K562 (cell line): ENCODE results near the gene PRSS12. TPM values are rescaled to one million over a fixed set of nuclear protein-coding genes. Genes with fewer than 3 reads are reported as not detected.
A peak's percentile ranks its signal among the peaks of the same experiment; 100 is the strongest.

Source experiments
- BRF2 ChIP-seq: IDR thresholded peaks from 3 replicates; pipeline ENCODE4 v1.6.1; 2011; ENCODE audit warnings: borderline replicate concordance, mild to moderate bottlenecking; ENCODE audit not compliant: insufficient read length, insufficient read depth
- CBFA2T2 ChIP-seq: fragments of 450-650 bp; conservative IDR thresholded peaks from 2 replicates; pipeline ENCODE4 v1.6.1; 2017; ENCODE audit warnings: mild to moderate bottlenecking
- CBX1 ChIP-seq: sonication (generic); IDR thresholded peaks from 2 replicates; pipeline ENCODE4 v1.6.1; 2016; ENCODE audit warnings: antibody characterized with exemption, low read depth, mild to moderate bottlenecking
- CBX3 ChIP-seq, 2 experiments: IDR thresholded peaks; 1 replicate in 1 of 2; 2 replicates in 1 of 2; pipeline ENCODE4 v1.6.1; 2012; ENCODE audit warnings: inconsistent platforms in 2 of 2, low read length in 2 of 2, borderline replicate concordance in 1 of 2, control low read depth in 1 of 2
- CREB1 ChIP-seq, 2 experiments: sonication (generic) in 1 of 2; formaldehyde crosslinking in 1 of 2; IDR thresholded peaks; 2 replicates each; pipeline versions ENCODE4 v1.6.1 to v1.8.0; 2012 to 2022; ENCODE audit warnings: inconsistent platforms in 1 of 2, mild to moderate bottlenecking in 1 of 2, missing genetic modification reagents in 1 of 2, moderate library complexity in 1 of 2
- CREB3 ChIP-seq: fragments of 450-650 bp; conservative IDR thresholded peaks from 2 replicates; pipeline ENCODE4 v1.6.1; 2016; ENCODE audit warnings: missing genetic modification characterization, low read depth, mild to moderate bottlenecking, missing compliant biosample characterization, moderate library complexity
- DPF2 ChIP-seq: fragments of 450-650 bp; IDR thresholded peaks from 2 replicates; pipeline ENCODE4 v1.6.1; 2016
- E2F6 ChIP-seq, 2 experiments: IDR thresholded peaks; 2 replicates each; pipeline ENCODE4 v1.6.1; 2011; ENCODE audit warnings: borderline replicate concordance in 1 of 2, control low read depth in 1 of 2, low read depth in 1 of 2, low read length in 1 of 2, mild to moderate bottlenecking in 1 of 2, mixed read lengths in 1 of 2, moderate library complexity in 1 of 2; ENCODE audit not compliant: insufficient read depth in 1 of 2, insufficient read length in 1 of 2, poor library complexity in 1 of 2, severe bottlenecking in 1 of 2; ENCODE audit errors: extremely low read depth in 1 of 2
- HMBOX1 ChIP-seq: sonication (generic); IDR thresholded peaks from 2 replicates; pipeline ENCODE4 v1.6.1; 2016
- HNRNPH1 ChIP-seq: fragments of 200-400 bp; formaldehyde crosslinking; optimal IDR thresholded peaks from 2 replicates; pipeline ENCODE3; 2017; ENCODE audit warnings: low read depth, mild to moderate bottlenecking, low read length, moderate library complexity
- MAFK ChIP-seq: IDR thresholded peaks from 2 replicates; pipeline ENCODE4 v1.6.1; 2011; ENCODE audit warnings: low read length, improper control_type of control experiment
- MXI1 ChIP-seq: IDR thresholded peaks from 2 replicates; pipeline ENCODE4 v1.6.1; 2011; ENCODE audit warnings: low read depth, mild to moderate bottlenecking, improper control_type of control experiment, low read length
- NCOA2 ChIP-seq, 2 experiments: fragments of 450-650 bp; IDR thresholded peaks; 2 replicates each; pipeline ENCODE4 v1.6.1; 2018; ENCODE audit warnings: mild to moderate bottlenecking in 2 of 2, moderate library complexity in 1 of 2; ENCODE audit not compliant: partially characterized antibody in 2 of 2
- NCOA6 ChIP-seq: fragments of 450-650 bp; IDR thresholded peaks from 2 replicates; pipeline ENCODE4 v1.6.1; 2017; ENCODE audit warnings: mild to moderate bottlenecking
- NELFE ChIP-seq: IDR thresholded peaks from 2 replicates; pipeline ENCODE4 v1.6.1; 2011; ENCODE audit warnings: mild to moderate bottlenecking; ENCODE audit not compliant: insufficient read depth, insufficient read length
- NFE2L1 ChIP-seq: fragments of 450-650 bp; IDR thresholded peaks from 2 replicates; pipeline ENCODE4 v1.6.1; 2016; ENCODE audit warnings: missing genetic modification characterization, low read depth, mild to moderate bottlenecking, missing compliant biosample characterization, moderate library complexity, borderline replicate concordance
- SMARCB1 ChIP-seq: IDR thresholded peaks from 2 replicates; pipeline ENCODE4 v1.6.1; 2011; ENCODE audit warnings: improper control_type of control experiment, low read depth; ENCODE audit not compliant: insufficient read length
- THAP12 ChIP-seq: fragments of 250-450 bp; sonication (Bioruptor Pico); IDR thresholded peaks from 2 replicates; pipeline ENCODE4 v1.9.0; 2021; ENCODE audit warnings: mild to moderate bottlenecking, inconsistent platforms
- USF2 ChIP-seq: sonication (generic); formaldehyde crosslinking; IDR thresholded peaks from 2 replicates; pipeline ENCODE4 v1.5.0; 2020; ENCODE audit warnings: missing genetic modification reagents
- ZNF347 ChIP-seq: fragments of 450-650 bp; formaldehyde crosslinking; IDR thresholded peaks from 2 replicates; pipeline ENCODE4 v1.4.0; 2020; ENCODE audit warnings: low read depth, mild to moderate bottlenecking, moderate library complexity
- polyA plus RNA-seq, 8 experiments: library from polyadenylated mRNA; depleted of rRNA in 4 of 8; stranded (reverse) in 5 of 8; unstranded in 3 of 8; fragments of >200 nt; fragmentation: Nextera tagmentation in 2 of 8; fragmentation: Illumina TruSeq in 1 of 8; extraction: Ambion mirVana in 2 of 8; extraction: Trizol in 1 of 8; gene quantifications; 2 replicates each; pipeline versions ENCODE4 v1.2.1 to v1.2.3, GENCODE V29; 2011 to 2014; ENCODE audit warnings: inconsistent platforms in 1 of 8, missing spikeins in 1 of 8
- total RNA-seq, 7 experiments: library from RNA; depleted of rRNA in 6 of 7; stranded (reverse); fragments of >200 nt in 6 of 7; fragmentation: Illumina TruSeq in 2 of 7; extraction: Trizol in 2 of 7; gene quantifications; 2 replicates each; pipeline versions ENCODE4 v1.2.1 to v1.2.3, GENCODE V29; 2011 to 2021; ENCODE audit warnings: low replicate concordance in 1 of 7

The PRSS12 gene
- total and polyA plus RNA-seq, 9 of the 15 experiments (the other 6 are each of a cell fraction or from before 2014, with no cell fraction given), result 0.06 to 0.11 (median 0.09) TPM; not detected in 6

GRCh38 chr4:118284169-118284568 lies 68.6 kb downstream of the PRSS12 start (continued):
- no peak for TF ChIP-seq BRF2
- TF ChIP-seq NCOA6, result no peak
- TF ChIP-seq SMARCB1, result no peak
- TF ChIP-seq THAP12 (CRISPR knock-in tag), result no peak
- no peak for TF ChIP-seq NELFE
- TF ChIP-seq CREB3 (tag), result no peak
- TF ChIP-seq MXI1, result no peak
- peak; percentile 36; the same call in 1 of the 2 replicates for TF ChIP-seq DPF2
- peak in 1 of 2 experiments; percentile 10 for TF ChIP-seq E2F6 (IDR thresholded peaks at IDR 0.05; ENCODE audit: borderline replicate concordance in 1 of 2, extremely low read depth in 1 of 2, insufficient read depth in 1 of 2, insufficient read length in 1 of 2, low read depth in 1 of 2, low read length in 1 of 2, poor library complexity in 1 of 2, severe bottlenecking in 1 of 2)
- peak; percentile 87 for TF ChIP-seq USF2 (CRISPR knock-in tag)
- TF ChIP-seq CBFA2T2, result peak; percentile 45; the same call in 1 of the 2 replicates
- no peak for TF ChIP-seq ZNF347 (CRISPR knock-in tag)
- TF ChIP-seq HNRNPH1, result no peak
- TF ChIP-seq NFE2L1 (tag), result no peak
- peak; percentile 67 for TF ChIP-seq HMBOX1
- TF ChIP-seq CREB1 (IDR thresholded peaks at IDR 0.05), result no peak
- no peak for TF ChIP-seq CREB1 (CRISPR knock-in tag; IDR thresholded peaks at IDR 0.05)
- TF ChIP-seq CBX1, result no peak
- TF ChIP-seq MAFK, result no peak
- peak in 1 of 2 experiments; percentile 65; a peak in 1 of 3 replicates for TF ChIP-seq CBX3 (IDR thresholded peaks at IDR 0.05; ENCODE audit: borderline replicate concordance in 1 of 2, low read length in 2 of 2)
- no peak for TF ChIP-seq NCOA2 (IDR thresholded peaks at IDR 0.05; ENCODE audit: partially characterized antibody in 2 of 2)
